Glutamatergic neuron (in vitro differentiated cells): ENCODE results near the gene CCNL1. TPM values are rescaled to one million over a fixed set of nuclear protein-coding genes. Genes with fewer than 3 reads are reported as not detected.

Experiments
- DNase-seq: peaks from one replicate; pipeline ENCODE4 v3.0.0; 2022
- H3K27ac Mint-ChIP-seq: one replicate; pipeline ENCODE4 v1.8.0; 2020; ENCODE audit warnings: mild to moderate bottlenecking, mixed read lengths, inconsistent platforms; ENCODE audit not compliant: unreplicated experiment
- H3K27me3 Mint-ChIP-seq: one replicate; pipeline ENCODE4 v1.8.0; 2020; ENCODE audit warnings: mild to moderate bottlenecking, moderate library complexity, mixed read lengths, inconsistent platforms; ENCODE audit not compliant: unreplicated experiment
- H3K36me3 Mint-ChIP-seq: one replicate; pipeline ENCODE4 v1.8.0; 2020; ENCODE audit warnings: mild to moderate bottlenecking, mixed read lengths, inconsistent platforms; ENCODE audit not compliant: unreplicated experiment
- H3K4me1 Mint-ChIP-seq: one replicate; pipeline ENCODE4 v1.8.0; 2020; ENCODE audit warnings: mild to moderate bottlenecking, low read depth, mixed read lengths, inconsistent platforms; ENCODE audit not compliant: unreplicated experiment
- H3K4me3 Mint-ChIP-seq: one replicate; pipeline ENCODE4 v1.8.0; 2020; ENCODE audit warnings: mild to moderate bottlenecking, mixed read lengths, inconsistent platforms; ENCODE audit not compliant: unreplicated experiment
- H3K9me3 Mint-ChIP-seq: one replicate; pipeline ENCODE4 v1.8.0; 2020; ENCODE audit warnings: mild to moderate bottlenecking, moderate library complexity, mixed read lengths, inconsistent platforms; ENCODE audit not compliant: unreplicated experiment
- total RNA-seq: library from RNA; stranded (reverse); fragmentation: NEBNext Ultra II Directional; extraction: Animal tissue kit (Norgen Biotek cat#: 25700); gene quantifications from one replicate; pipeline ENCODE4 v1.2.1, GENCODE V29; 2021; ENCODE audit not compliant: unreplicated experiment
- TF ChIP-seq, protein P1 (sequence below): fragments of 200-600 bp; sonication (generic); IDR thresholded peaks from one replicate; pipeline ENCODE4 v1.5.0; 2021; ENCODE audit not compliant: partially characterized antibody, unreplicated experiment

Gene CCNL1
- total RNA-seq, 1 donor from 2014 or later = 123 TPM

DNA sequence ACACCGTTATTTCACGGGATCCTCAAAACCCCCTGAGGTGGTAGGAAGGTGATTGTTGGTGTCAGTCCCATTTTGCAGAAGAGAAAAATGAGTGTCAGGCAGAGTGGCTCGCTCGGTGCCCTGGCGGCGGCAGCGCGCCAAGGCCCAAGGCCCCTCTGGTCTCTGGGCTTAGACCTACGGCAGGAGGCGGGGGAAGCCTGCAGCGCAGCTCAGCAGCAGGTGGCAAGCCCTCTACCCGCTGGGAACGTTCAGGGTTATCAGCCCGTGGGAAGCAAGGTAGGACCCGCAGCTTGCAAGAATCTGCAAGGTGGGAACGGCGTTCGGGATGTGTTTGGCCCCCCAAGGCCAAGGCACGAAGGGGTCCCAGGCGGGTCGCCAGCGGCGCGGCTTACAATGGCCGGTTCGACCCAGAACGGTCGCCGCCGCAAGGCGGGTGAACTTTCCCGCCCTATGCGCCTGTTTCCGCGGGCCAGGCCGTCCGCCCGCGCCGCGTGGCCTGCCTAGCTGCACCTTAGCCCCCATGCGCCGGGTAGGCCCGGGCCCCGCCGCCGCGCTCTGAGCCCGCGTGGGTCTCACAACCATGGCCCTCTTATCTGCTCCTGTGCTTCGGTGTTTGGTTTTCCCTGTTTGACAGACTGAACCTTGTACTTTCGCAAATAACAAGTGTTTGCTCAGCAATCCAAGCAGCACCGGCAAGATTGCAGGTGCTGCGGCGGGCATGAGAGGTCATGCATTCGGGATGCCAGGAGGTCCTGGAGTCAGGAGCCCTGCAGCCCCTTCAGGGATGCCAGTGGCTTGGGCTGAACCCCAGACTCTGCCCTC is 39.7 kb downstream of the CCNL1 start:
- peaks cover 2% of the 10 kb centered on the region for H3K9me3 Mint-ChIP-seq
- H3K27ac Mint-ChIP-seq = no peak overlapping the region
- H3K36me3 Mint-ChIP-seq = no peaks in the 10 kb centered on the region
- DNase-seq = no peak
- TF ChIP-seq, protein P1, sequence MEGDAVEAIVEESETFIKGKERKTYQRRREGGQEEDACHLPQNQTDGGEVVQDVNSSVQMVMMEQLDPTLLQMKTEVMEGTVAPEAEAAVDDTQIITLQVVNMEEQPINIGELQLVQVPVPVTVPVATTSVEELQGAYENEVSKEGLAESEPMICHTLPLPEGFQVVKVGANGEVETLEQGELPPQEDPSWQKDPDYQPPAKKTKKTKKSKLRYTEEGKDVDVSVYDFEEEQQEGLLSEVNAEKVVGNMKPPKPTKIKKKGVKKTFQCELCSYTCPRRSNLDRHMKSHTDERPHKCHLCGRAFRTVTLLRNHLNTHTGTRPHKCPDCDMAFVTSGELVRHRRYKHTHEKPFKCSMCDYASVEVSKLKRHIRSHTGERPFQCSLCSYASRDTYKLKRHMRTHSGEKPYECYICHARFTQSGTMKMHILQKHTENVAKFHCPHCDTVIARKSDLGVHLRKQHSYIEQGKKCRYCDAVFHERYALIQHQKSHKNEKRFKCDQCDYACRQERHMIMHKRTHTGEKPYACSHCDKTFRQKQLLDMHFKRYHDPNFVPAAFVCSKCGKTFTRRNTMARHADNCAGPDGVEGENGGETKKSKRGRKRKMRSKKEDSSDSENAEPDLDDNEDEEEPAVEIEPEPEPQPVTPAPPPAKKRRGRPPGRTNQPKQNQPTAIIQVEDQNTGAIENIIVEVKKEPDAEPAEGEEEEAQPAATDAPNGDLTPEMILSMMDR = no peak
- H3K27me3 Mint-ChIP-seq = peaks cover 3% of the 10 kb centered on the region
- peaks cover 1% of the 10 kb centered on the region for H3K4me1 Mint-ChIP-seq
- no peak overlapping the region for H3K4me3 Mint-ChIP-seq

DNA sequence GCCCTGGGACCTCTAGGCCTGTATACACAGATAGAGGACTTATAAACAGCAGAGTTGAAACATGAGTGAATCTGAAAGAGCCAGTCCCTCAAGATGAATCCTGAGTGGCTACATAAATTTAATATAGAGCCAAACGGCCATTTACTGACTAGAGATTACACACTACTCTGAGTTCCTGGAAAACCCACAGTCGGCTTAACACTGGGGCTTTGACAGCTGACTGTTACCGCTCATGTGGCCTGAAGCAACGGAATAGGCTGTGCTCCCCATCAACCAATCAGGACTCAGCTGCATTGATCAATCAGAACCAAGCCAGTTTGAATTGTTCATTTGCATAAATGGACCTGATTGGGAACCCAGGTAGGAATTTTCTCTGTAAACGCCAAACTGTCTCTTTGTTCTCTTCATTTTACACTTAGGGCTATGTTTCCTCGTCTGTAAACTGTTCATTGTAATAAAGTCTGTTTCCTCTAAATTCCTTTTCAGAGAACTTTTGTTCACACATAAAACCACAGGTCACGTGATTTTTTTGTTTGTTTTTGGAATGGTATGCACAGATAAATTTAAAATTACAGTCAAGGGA is 40.5 kb downstream of the CCNL1 start:
- H3K4me3 Mint-ChIP-seq = no peak overlapping the region
- H3K4me1 Mint-ChIP-seq = no peaks in the 10 kb centered on the region
- DNase-seq = no peak
- peaks cover 2% of the 10 kb centered on the region for H3K9me3 Mint-ChIP-seq
- H3K27ac Mint-ChIP-seq = no peak overlapping the region
- H3K36me3 Mint-ChIP-seq = no peaks in the 10 kb centered on the region
- TF ChIP-seq, protein P1 = no peak
- peaks cover 3% of the 10 kb centered on the region for H3K27me3 Mint-ChIP-seq

DNA sequence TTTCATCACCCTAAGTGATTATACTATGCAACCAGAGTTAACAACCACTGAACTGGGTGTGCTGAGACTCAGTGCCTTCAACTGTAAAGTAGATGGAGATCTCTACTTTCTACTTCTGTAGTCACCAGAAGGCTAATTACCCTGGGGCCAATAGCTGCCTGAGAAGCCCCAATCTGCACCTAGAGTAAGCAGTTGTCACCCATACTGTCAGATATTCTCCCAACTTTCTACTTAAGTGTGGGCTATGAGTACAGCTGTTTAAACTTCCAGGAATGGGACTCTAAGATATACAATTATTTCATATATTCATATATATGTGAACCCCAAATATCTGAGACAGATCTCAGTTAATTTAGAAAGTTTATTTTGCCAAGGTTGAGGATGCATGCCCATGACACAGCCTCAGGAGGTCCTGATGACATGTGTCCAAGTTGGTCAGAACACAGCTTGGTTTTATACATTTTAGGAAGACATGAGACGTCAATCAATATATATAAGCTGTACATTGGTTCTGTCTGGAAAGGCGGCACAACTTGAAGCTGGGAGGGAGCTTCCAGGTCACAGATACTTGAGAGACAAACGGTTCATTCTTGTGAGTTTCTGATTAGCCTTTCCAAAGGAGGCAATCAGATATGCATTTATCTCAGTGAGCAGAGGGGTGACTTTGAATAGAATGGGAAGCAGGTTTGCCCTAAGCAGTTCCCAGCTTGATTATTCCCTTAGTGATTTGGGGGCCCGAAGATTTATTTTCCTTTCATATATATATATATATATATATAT is 41.9 kb downstream of the CCNL1 start:
- H3K27me3 Mint-ChIP-seq = peaks cover 3% of the 10 kb centered on the region
- peaks cover 2% of the 10 kb centered on the region for H3K9me3 Mint-ChIP-seq
- DNase-seq = no peak
- H3K4me3 Mint-ChIP-seq = no peak overlapping the region
- no peaks in the 10 kb centered on the region for H3K36me3 Mint-ChIP-seq
- TF ChIP-seq, protein P1 = no peak
- no peak overlapping the region for H3K27ac Mint-ChIP-seq
- H3K4me1 Mint-ChIP-seq = no peaks in the 10 kb centered on the region

DNA sequence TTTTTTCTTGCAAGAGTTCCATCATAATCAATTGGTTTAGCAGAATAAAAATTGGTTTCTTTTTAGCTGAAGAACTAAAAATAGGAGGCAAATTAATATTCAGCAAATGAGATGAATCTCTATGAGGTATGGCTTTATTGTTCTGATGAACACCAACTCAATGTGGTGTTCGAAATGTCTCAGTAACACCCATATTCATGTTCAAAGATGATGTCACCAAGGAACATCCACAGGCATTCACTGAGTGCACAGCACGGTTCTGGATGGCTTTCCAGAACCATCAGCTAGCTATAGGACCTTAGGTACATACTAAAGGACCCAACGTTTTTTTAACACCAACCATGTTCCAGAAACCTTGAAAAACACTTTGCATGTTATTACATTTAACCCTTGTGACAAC is 42.7 kb downstream of the CCNL1 start:
- Mint-ChIP-seq H3K4me3 (no peak overlapping the region), H3K4me1 (no peaks in the 10 kb centered on the region), H3K36me3 (no peaks in the 10 kb centered on the region), H3K27me3 (peaks cover 3% of the 10 kb centered on the region), H3K27ac (no peak overlapping the region), H3K9me3 (peaks cover 2% of the 10 kb centered on the region)
- DNase-seq = no peak
- TF ChIP-seq, protein P1 = no peak
